Stimulated activated CD4-positive, alpha-beta T cell treated with anti-CD3 and anti-CD28 coated beads, Interleukin-1b, Interleukin-23, amount 100 ng/mL, for 24 hours (primary cell): ENCODE measurements around the gene SH3GL1.

Experiments
- DNase-seq, 4 experiments: peaks; one replicate each; pipeline ENCODE4 v3.0.0-alpha.2; 2020; ENCODE audit warnings: low read depth in 4 of 4, low spot score in 1 of 4

Gene SH3GL1

DNA sequence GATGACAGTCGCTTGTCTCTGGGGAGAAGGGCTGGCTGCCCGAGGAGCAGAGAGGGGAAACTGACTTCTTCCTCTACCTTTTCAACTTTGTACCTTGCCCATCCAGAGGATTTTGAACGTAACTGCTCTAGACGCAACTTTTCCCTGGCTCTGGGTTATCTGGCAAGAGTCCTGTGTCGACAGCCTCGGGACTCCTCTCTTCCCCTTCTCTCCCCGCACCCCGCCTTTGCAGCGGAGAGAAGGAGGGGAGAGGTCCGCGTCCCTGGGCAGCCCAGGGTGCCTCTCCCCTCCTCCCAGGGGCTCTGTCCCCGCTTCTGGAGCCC, 574 bp downstream of the SH3GL1 start:
- no peak for DNase-seq

DNA sequence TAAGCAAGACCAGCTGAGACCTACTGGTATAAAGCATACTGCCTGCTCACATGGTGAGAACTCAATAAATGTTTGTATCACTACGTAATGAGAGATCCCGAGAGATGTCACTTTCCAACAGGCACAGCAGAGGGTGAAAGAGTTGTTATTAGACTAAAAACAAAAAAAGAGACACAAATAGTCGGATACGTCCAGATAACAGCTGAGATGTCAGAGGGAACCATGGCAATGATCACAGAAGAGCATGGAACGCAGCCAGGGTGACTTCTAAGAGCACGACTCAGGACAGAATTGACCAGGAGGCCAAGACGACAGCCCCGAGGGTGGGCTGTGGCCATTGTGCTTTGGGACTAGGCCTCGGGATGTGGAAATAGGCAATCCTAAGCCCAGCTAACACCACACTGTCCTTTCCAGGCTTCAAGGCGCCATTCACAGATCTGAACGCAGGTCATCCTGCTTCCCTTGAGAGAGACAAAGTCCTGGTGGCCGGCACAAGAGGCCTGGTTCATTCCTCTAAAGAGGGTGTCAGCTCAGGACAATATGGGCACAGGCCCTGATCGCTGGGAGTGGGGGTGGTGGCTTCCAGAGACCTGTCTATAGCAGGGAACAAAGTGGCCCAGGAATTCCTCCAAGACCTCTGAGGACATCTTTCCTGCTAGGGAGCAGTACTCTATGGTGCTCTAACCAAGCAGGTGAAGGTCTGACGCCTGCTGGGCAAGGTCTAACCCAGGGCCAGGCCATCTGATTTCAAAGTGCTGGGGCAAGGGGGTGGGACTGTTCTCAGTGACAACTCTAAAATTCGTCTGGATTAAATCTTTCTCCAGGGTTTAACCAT, 3.2 kb downstream of the SH3GL1 start:
- no peak for DNase-seq

DNA sequence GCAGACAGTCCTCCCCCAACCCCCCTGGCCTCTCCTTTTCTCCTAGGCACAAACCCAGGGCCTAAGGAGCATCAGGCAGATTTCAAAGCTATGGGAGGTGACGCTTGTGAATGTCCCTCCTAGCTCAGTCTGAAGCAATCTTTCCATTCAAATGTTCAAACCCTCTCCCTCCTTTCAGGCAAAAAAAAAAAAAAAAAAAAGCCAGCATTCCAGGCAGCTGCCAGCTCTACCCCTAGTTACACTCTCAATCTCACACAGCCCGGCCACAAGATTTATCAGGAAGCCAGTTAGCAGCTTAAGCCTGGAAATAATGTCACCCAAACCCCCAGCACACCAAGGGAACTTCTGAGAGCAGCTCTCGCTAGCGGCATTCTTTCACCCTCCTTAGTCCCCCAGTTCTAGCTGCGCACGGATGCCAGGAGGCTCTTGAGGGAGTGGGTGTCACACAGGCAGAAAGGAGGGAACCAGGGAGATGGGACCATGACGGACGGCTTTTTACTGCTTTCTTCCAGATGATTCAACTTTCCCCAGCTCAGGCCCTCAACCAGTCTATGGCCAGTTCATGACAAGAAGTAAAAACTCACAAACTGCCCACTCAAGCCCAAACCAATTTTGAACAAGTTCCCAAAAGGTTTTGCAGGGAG, 6.3 kb downstream of the SH3GL1 start:
- DNase-seq, result no peak

DNA sequence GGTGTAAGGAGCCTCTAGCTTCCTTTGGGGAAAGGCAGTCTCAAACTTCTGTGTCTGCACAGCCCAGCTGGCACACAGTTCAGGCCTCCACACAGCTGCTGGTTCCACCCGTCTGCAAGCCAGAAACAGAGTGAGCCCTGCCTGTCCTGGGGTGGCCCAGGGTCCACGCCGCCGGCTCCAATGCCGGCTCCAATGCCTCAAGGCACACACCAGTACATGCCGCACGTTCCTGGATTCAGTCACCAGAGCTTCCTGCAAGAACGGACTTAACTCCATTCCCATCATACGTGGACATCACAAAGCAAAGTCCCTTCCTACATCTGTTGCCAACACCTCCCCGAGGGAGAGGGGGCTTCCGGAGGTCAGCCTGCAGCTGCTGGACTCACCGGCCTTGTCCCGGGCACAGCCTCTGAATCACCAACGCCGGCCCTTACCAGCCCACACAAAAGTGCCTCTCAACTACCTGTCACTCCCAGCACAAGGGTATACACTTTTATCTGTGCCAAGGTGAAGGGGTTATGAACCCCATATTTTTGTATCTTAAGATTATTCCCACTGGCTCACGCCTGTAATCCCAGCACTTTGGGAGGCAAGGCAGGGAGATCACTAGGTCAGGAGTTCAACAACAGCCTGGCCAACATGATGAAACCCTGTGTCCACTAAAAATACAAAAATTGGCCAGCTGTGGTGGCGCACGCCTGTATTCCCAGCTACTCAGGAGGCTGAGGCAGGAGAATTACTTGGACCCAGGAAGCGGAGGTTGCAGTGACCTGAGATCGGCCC, 8.5 kb downstream of the SH3GL1 start:
- DNase-seq, result no peak

DNA sequence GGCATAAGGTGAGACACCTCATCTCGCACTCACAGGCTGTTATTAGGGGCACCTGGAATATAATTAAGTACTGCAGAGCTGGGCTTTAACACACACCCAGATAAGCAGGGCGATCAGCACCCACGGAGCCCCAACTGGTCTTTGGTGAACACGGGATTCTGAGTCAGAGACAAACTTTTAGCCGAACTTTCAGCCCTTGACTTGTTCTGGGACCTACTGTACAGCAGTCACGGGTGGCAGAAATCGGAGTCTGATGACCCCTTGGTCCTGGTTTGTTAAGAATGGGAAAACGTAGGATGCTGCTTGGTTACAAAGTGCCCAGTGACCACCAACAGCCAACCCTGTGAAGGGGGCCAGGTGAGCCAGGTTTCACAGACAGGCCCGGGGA, 9.0 kb downstream of the SH3GL1 start:
- no peak for DNase-seq

DNA sequence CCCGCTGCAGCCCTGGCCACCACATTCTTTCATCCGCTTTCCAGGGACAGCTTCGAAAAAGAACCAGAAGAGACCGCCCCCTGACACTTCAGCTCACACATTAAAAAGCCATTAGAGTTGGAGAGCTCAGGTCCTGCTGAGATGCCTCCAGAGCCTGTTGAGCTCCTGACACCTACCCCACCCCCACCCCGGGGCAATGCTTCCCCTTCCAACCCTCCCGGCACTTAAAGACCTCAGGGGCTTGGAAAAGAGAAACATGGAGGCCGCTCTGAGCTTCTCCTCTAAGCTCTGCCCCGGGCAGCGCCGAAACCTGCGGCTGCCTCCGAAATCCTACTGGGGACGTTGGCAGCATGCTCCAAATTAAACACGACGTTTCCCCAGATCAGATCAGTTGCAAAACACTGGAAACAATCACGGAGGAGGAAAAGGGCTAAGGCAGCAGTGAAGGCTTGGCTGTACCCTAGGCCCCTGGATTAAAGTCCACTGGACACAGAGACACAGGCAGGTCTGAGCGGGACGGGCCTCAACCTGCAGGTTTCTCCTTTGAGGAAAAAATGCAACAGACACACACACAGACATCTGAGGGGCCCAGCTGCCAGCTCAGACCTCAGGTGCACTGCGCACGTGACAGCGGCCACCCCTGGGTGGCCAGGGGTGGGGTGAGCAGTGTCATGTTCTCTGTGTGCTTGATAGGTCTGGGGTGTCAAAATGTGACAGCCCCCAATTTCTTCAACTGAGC, 9.6 kb downstream of the SH3GL1 start:
- no peak for DNase-seq

DNA sequence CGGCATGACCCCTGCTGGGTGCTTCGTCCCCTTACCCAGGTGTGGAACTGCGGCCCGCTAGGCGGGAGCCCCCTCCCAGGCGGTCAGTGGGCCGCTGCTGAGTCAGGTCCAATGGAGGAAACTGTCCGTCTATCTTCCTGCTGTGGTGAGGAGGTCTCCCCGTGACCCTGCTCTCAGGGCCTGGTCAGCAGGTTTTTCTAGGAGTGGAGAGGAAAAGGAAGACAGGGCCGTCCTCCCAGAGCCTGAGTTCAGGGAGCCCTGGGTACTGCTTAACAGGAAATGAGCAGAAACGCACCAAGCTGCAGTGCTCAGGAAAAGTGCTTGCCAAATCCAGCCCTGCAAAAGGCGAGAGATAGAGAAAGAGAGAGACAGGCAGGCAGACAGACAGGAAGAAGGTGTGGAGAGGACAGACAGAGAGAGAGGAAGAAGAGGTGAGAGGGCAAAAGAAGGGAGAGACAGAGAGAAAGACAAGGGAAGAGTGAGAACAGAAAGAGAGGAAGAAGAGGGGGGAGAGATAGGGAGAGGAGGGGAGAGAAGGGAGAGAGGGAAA, 10.3 kb downstream of the SH3GL1 start:
- DNase-seq, result no peak

DNA sequence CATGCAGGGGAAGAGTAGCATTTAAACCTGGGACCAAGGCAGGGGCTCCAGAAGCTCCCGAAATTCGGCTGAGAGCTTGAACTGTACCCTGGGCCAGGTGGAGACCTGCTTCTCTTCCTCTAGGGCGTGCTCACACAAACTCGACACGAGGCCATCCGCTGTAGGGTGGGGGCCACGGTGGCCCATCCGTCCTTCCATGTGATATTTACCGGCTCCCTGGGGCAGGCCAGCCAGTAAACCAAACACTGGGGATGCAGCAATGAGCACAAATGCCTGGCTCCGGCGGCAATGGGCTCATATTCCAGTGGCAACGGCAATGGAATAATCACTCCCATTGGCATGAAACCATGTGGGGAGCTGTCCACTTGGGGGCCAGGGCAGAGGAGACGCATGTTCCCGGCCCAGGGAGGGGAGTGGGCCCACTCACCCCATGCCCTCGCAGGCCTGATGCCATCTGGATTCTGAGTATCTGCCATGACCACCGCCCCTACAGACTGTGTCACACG, 10.8 kb downstream of the SH3GL1 start:
- no peak for DNase-seq

DNA sequence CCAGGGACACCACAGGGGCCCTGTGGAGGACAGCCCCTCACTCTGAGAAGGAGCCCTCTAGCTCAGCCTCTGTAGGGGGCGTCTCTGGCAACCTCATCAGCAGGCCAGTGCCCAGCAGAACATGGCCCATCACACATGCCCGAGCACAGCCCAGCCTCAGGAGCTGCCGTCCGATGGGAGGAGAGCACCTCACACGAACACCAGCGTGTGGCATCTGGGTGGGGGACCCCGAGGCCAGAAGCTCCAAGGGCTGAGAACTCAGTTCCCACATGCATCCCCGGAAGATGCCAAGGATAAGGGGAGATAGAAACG, 11.3 kb downstream of the SH3GL1 start:
- no peak for DNase-seq

DNA sequence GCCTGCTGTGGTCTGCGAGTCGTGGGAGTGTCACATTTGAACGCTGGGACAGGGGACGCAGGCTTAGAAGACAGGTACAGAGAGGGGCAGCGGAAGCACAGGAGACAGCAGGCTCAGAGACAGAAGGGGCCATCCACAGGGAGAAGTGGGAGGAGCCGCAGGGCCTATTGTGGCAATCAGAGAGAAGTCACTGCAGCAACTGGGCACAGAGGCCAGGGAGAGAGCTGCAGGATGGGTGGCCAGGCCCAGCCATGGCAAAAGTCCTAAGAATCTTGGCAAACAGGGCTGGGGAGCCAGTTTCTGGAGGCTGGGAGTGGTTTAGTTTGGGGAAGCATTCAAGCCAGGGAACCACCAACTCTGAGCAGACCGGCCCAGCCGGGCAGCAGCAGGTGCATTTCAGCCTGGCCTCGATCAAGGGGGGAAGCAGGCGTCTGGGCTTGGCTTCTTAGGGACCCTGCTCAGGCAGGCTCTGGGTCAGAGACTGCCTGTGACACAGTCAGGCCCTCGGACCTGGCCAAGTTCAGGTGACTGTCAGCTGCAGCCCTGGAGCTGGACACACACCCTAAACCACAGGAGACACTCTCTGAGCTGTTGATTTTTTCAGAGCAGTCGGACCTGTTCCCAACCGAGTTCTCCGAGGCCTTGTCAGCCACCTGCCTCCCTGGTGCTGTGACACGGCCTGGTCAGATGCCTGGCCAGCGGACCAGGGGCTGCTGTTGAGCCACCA, 11.8 kb downstream of the SH3GL1 start:
- DNase-seq, result no peak

DNA sequence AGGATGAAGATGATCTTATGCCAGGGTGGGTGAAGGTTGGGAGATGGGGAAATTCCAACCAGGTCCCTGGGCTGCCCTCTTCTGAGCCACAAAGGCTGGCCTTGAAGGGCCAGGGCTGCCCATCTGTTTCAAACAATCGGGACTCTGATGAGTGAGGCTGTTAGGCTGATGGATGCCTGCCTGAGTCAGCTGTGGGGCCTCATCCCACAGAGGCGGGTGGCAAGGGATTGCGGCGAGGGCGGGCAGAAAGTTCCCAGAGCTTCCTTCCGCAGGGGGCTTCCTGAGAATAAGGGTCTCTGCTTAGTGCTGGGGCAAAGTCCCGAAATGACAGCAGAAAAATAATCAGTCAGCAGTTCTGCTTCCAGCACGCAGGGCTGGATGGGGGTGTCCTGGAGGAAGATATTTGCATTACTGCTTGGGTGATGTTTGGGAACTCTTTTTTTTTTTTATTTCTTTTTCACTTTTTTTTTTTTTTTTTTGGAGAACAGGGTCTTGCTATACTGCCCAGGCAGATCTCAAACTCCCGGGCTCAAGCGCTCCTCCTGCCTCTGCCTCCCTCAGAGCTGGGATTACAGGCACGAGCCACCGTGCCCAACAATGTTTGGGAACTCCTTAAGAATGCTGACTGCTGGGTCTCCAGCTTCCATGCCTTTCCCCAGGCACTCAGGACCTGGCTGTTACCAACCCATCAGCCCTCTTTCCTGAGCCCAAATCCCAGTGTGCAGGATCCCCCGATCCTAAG, 14.1 kb downstream of the SH3GL1 start:
- no peak for DNase-seq

DNA sequence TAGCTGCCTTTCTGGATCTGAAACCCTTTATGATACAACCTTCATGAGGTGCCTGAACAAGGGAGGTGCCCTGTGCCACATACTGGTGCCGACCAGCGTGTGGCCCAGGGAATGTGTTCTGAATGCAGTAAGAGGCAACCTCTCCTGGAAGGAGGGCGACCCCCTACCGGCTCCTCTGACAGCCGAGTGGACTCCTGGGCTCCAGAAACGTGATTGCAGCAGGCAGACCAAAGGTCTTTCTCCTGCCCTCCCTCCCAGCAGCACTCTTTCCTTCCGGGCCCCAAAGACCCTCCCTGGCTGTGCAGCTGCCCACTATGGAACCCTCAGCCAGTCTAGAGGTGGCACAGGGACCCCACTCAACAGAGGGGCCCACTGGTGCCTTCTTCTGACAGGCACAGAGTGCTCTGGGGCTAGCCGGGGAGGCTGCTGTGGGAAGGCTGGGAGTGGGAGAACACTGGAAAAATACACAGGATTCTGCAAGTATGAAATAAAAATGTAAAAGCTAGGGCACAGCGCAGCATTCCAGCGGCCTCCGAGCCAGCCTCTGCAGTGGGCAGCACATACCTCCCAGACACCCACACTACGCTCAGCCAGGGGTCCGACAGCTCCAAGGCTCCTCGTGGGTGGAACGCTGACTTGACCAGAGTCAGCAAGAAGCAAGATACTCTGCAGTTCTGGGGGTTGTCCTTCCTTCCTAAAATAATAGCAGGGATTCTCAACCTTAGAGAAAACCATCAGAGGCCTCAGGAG, 14.9 kb downstream of the SH3GL1 start:
- DNase-seq, result no peak

DNA sequence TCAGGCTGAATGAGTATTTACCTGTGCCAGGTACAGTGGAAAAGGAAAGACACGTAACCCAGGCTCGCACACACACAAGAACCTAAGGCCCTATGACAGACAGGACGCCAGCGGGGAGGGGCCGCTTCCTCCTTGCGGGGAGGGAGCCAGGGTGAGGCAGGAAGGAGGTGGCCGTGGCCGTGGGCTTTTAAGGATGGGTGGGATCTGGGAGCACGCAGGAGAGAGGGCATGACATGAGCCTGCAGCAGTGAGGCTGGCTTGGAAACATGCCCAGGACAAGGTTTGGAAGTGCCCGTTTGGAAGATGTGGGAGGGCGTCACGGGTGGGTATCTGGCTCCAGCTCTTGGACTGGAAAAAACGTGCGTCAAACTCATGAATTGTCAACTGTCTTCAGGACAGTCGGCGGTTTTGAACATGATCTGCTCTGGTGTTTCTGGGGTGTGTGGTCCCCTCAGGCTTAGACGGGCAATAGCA, 20.1 kb downstream of the SH3GL1 start:
- no peak for DNase-seq

DNA sequence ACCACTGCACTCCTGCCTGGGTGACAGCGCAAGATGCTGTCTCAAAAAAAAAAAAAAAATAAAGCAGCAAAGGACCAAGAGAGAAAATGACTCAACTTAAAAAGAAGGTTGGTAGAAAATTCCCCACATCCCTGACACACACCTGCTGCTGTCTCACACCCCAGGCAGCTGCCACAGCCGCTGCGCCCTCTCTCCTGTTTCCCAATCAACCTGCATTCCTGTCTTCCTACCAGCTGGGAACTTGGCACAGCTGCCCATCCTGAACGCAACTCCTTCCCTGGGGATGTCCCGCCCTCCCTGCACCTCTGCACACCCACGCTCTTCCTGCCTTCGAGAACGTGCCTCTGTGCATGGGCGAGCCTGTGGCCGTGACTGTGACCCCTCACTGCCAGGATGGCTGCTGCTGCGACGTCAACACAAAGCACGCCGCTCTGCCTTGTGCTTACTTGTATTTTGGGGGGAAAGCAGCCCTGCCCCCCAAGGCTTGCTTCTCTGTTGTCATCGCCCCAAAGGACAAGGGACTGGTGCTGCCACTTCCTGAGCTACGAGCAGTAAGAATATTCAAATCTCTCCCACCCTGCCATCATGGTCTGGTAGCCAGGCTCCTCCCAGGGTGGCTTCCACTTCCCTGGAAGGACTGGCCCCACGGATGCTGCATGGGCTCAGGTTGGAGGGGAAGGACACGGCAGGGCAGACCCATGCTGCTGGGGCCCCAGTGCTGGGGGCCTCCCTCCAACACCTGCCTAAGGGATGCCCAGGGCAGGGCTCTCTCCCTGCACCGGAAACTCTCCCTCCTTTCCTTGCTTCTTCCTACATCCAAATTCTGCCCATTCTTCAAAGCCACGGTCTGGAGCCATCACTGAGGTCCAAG, 20.7 kb downstream of the SH3GL1 start:
- no peak for DNase-seq

DNA sequence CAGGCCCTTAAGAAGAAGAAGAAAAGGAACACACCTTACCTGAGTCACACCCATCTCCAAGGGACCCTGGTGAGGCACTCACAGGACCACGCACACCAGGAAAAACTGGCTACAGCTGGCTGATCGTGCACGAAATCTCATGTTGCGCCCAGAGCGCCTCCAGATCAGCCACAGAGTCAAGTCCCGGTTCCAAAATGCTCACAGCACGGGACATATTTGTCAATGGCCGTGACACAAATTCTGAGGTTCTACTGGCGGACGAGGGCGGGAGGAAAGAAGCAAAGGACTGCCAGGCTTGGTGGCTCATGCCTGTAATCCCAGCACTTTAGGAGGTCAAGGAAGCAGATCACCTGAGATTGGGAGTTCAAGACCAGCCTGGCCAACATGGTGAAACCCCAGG, 21.5 kb downstream of the SH3GL1 start:
- DNase-seq, result no peak

DNA sequence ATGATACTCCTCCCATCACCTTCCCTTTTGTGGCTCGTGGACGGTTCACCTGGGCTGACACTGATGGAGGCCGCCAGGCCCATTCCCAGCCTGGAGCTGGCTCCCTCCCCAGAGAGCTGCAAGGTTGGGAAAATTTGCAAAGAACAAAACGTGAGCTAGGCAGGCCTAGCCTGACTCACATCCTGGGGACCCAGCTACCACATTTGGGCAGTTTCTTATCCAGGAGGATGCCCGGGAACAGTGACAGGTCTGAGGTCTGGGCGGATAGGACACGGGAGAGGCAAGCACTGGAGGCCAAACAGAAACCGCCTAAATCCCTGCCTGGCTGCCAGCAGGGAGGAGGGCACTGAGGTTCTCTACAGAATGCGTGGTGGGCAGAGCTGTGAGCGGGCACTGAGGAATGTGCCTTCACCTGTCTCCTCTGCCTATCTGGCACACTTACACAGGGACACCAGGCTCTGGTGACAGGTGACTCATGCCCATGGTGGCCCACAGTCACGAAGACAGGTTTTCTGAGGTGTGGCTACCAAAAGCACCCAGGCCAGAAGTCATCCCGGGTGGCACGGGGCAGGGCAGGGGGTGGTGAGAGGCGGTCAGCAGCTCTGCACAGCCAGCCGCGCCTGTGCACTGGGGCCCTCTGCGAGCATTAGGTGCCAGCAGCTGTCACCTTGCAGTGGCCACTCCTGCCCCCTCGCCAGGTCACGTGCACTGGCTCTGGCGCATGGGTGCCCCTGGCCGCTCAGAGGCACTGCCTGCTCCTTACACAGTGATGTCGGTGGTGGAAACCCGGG, 23.2 kb downstream of the SH3GL1 start:
- no peak for DNase-seq

DNA sequence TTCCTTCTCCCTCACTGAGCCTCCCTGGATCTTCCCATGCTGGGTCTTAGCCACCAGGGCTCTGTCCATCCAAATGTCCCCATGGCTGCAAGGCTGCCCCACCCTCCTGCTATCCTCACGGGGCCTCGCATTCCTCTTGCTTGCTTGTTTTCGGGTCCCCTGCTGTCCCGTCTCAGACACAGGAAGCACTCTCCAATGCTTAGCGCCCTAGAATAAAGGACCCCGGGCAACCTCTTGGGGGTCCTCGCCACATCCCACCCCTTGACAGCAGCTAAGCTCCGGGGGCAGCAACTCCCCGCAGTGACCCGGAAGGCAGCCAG, 23.7 kb downstream of the SH3GL1 start:
- DNase-seq, result no peak
